Kidney (tissue), 14 donors: ENCODE data around the gene ATP5F1A. TPM values are rescaled to one million over a fixed set of nuclear protein-coding genes. Genes with fewer than 3 reads are reported as not detected.

ENCODE experiments used
- DNase-seq, 5 donors: peaks; one replicate each; pipeline ENCODE4 v3.0.0-alpha.2; 2013 to 2020
- FAIRE-seq: peaks from 2 replicates; lab custom pipeline; 2012; peaks lifted over from hg19 to GRCh38; lab: Jason Lieb, UNC
- H3K27ac ChIP-seq, 2 donors: one replicate each; pipeline ENCODE4 v1.7.0; 2013; ENCODE audit warnings: low read depth in 2 of 2, low read length in 2 of 2, inconsistent platforms in 1 of 2
- H3K27me3 ChIP-seq: one replicate; pipeline ENCODE4 v1.7.1; 2013; ENCODE audit warnings: low read length, inconsistent platforms; ENCODE audit not compliant: control insufficient read depth, insufficient read depth
- H3K36me3 ChIP-seq, 3 donors: one replicate each; pipeline versions ENCODE4 v1.7.0 to v1.7.1; 2013; ENCODE audit warnings: low read length in 3 of 3, control low read depth in 1 of 3, inconsistent platforms in 1 of 3; ENCODE audit not compliant: insufficient read depth in 3 of 3, control insufficient read depth in 2 of 3
- H3K4me1 ChIP-seq, 3 donors: one replicate each; pipeline versions ENCODE4 v1.7.0 to v1.7.1; 2013; ENCODE audit warnings: low read length in 3 of 3, inconsistent platforms in 1 of 3, low read depth in 1 of 3; ENCODE audit not compliant: control insufficient read depth in 2 of 3, insufficient read depth in 2 of 3
- H3K4me3 ChIP-seq, 3 donors: one replicate each; pipeline versions ENCODE4 v1.7.0 to v1.8.1; 2013; ENCODE audit warnings: low read length in 3 of 3, control low read depth in 1 of 3, inconsistent platforms in 1 of 3
- H3K9ac ChIP-seq, 3 donors: one replicate each; pipeline versions ENCODE4 v1.7.0 to v1.7.1; 2013; ENCODE audit warnings: low read length in 3 of 3, control low read depth in 1 of 3, inconsistent platforms in 1 of 3
- H3K9me3 ChIP-seq, 3 donors: one replicate each; pipeline versions ENCODE4 v1.7.0 to v1.7.1; 2013; ENCODE audit warnings: low read length in 3 of 3, control low read depth in 1 of 3, inconsistent platforms in 1 of 3; ENCODE audit not compliant: control insufficient read depth in 2 of 3, insufficient read depth in 1 of 3
- CTCF ChIP-seq: IDR thresholded peaks from 3 replicates; pipeline ENCODE4 v1.5.1; 2012; ENCODE audit warnings: mild to moderate bottlenecking, moderate library complexity, borderline replicate concordance; ENCODE audit not compliant: insufficient read depth; ENCODE audit errors: extremely low read depth
- intact Hi-C: fragments of 100-400 bp; cut with DNase I; formaldehyde crosslinking; loops from one replicate; pipeline ENCODE4 v1.11.1; 2022
- polyA plus RNA-seq: library from polyadenylated mRNA; stranded (reverse); fragments of 350-450 nt; fragmentation: Illumina TruSeq; extraction: RNeasy Lipid Tissue Mini Kit (QIAGEN cat#74804); gene quantifications from one replicate; pipeline ENCODE4 v1.2.3, GENCODE V29; 2014; ENCODE audit warnings: low read depth, low replicate concordance; ENCODE audit not compliant: insufficient read depth
- total RNA-seq: library from RNA; stranded (reverse); fragmentation: NEBNext Ultra II Directional; extraction: Animal tissue kit (Norgen Biotek cat#: 25700); gene quantifications from one replicate; pipeline ENCODE4 v1.2.1, GENCODE V29; 2021
- donor health status: control.
- donor health status: control.
- donor health status: control.
- donor health status: control.
- donor health status: control.
- donor health status: DM: yes; HTN: yes; CAD: no.
- donor health status: Normal renal cell carcinoma (clear cell type).

ATP5F1A gene
- total and polyA plus RNA-seq, 2 donors from 2014 or later = 417 to 1,054 TPM

DNA sequence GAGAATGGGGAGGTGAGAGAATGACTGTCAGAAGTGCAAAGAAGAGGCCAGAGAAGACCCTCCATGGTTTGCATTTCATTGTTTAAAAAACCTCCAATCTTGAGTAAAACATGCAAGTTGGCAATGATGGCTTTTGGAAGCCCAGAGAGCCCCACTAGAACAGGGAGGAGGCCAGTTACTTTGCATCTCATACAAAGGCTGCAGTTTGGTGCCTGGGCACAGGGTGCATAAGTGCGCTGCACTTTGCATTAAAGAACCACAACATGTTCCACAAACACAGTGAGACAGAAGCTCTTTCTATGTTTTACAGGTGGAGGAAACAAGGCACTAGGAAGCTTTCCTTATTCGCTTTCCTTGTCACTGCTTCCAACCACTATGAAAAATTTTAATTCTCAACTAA is 51.4 kb downstream of the ATP5F1A start:
- Histone ChIP-seq H3K4me3 (no peak overlapping the region), H3K9ac (no peak overlapping the region), H3K4me1 (peaks cover 0 to 4% (median 0%) of the 10 kb centered on the region in 3 donors), H3K27me3 (no peaks in the 10 kb centered on the region), H3K27ac (no peak overlapping the region), H3K36me3 (no peaks in the 10 kb centered on the region), H3K9me3 (no peaks in the 10 kb centered on the region)
- intact Hi-C loops = no loop called here
- FAIRE-seq = no peak
- TF ChIP-seq CTCF = no peak
- no peak for DNase-seq

DNA sequence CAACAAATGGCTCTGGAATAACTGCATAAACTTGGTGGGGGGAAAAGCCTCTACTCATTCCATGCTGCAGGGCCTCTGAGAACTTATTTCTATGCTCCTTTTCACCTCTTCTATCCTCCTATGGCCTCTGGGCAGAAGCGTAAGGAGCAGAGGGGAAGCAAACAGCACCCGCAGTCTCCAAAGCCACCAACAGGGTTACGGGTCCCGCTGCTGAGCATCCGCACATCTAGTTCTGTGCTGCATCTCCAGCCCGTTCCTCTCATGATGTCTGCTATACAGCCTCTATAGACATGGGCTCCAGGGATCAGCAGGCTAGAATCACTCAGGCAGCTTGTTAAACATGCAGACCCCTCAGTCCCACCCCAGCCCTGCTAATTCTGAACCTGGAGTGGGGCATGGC is 52.0 kb downstream of the ATP5F1A start:
- DNase-seq (no peak), FAIRE-seq (no peak)
- intact Hi-C loops = no loop called here
- no peak overlapping the region for H3K4me3 ChIP-seq
- TF ChIP-seq CTCF = no peak
- no peak overlapping the region for H3K27ac ChIP-seq
- H3K36me3 ChIP-seq = no peaks in the 10 kb centered on the region
- H3K27me3 ChIP-seq = no peaks in the 10 kb centered on the region
- H3K9ac ChIP-seq = no peak overlapping the region
- no peaks in the 10 kb centered on the region for H3K4me1 ChIP-seq
- H3K9me3 ChIP-seq = no peaks in the 10 kb centered on the region

- Histone ChIP-seq H3K9me3 (no peaks in the 10 kb centered on the region), H3K4me1 (no peaks in the 10 kb centered on the region), H3K4me3 (no peak overlapping the region), H3K27ac (no peak overlapping the region), H3K27me3 (no peaks in the 10 kb centered on the region), H3K9ac (no peak overlapping the region), H3K36me3 (no peaks in the 10 kb centered on the region)
- TF ChIP-seq CTCF = no peak
- DNase-seq (no peak), FAIRE-seq (no peak)
- intact Hi-C loops = no loop called here
These were observed 55.4 kb downstream of the ATP5F1A start for GRCh38 chr18:46042571-46043123.

GRCh38 chr18:46040747-46041104 is 57.4 kb downstream of the ATP5F1A start:
- no peaks in the 10 kb centered on the region for H3K36me3 ChIP-seq
- H3K4me1 ChIP-seq = no peaks in the 10 kb centered on the region
- H3K4me3 ChIP-seq = no peak overlapping the region
- intact Hi-C loops = no loop called here
- no peak overlapping the region for H3K27ac ChIP-seq
- FAIRE-seq = no peak
- no peak for TF ChIP-seq CTCF
- H3K9me3 ChIP-seq = no peaks in the 10 kb centered on the region
- DNase-seq = no peak
- H3K9ac ChIP-seq = no peak overlapping the region
- no peaks in the 10 kb centered on the region for H3K27me3 ChIP-seq
